ENCODE results near the gene DOCK11. TPM values are rescaled to one million over a fixed set of nuclear protein-coding genes. Genes with fewer than 3 reads are reported as not detected.

The DOCK11 gene
- total RNA-seq, 4 donors from 2014 or later = 61.9 to 139 (median 80.1) TPM

GRCh38 chrX:118682258-118683014, 186.8 kb downstream of the DOCK11 start:
- ATAC-seq = no peak
- H3K27me3 ChIP-seq = no peaks in the 10 kb centered on the region
- no peaks in the 10 kb centered on the region for H3K9me3 ChIP-seq
- H3K36me3 ChIP-seq = peaks cover 0 to 43% of the 10 kb centered on the region in 2 donors
- H3K4me3 ChIP-seq = no peak overlapping the region
- no peak overlapping the region for H3K27ac ChIP-seq
- WGBS, 2 donors (ENCODE audit: low coverage in 1 of 2) = 40% methylated on average over 2 of the region's 2 CpGs
- H3K4me1 ChIP-seq = no peaks in the 10 kb centered on the region
- TF ChIP-seq POLR2AphosphoS5 (IDR thresholded peaks at IDR 0.05) (no peak), POLR2A (IDR thresholded peaks at IDR 0.05) (no peak), EP300 (IDR thresholded peaks at IDR 0.05) (no peak)
- TF ChIP-seq, protein P1, sequence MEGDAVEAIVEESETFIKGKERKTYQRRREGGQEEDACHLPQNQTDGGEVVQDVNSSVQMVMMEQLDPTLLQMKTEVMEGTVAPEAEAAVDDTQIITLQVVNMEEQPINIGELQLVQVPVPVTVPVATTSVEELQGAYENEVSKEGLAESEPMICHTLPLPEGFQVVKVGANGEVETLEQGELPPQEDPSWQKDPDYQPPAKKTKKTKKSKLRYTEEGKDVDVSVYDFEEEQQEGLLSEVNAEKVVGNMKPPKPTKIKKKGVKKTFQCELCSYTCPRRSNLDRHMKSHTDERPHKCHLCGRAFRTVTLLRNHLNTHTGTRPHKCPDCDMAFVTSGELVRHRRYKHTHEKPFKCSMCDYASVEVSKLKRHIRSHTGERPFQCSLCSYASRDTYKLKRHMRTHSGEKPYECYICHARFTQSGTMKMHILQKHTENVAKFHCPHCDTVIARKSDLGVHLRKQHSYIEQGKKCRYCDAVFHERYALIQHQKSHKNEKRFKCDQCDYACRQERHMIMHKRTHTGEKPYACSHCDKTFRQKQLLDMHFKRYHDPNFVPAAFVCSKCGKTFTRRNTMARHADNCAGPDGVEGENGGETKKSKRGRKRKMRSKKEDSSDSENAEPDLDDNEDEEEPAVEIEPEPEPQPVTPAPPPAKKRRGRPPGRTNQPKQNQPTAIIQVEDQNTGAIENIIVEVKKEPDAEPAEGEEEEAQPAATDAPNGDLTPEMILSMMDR (IDR thresholded peaks at IDR 0.05) = no peak

DNA sequence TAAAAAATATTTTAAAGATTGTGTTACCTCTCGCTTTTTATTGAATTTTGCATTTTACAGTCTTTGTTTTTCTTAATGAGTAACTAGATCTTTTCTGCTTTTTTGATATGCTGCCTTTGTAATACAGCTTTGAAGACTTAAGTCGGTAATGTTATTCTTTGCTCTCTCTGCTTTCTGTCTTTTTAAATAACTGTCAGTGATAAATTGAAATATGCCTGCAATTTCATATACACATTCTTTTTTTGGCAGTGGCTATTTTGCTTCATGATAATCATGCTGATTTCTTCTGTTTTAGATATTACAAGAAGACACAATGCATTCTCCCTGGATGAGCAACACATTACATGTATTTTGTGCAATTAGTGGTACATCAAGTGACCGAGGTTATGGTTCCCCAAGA, 189.8 kb downstream of the DOCK11 start:
- TF ChIP-seq, protein P1 (IDR thresholded peaks at IDR 0.05) = no peak
- ATAC-seq = no peak
- 14 to 46% methylated on average over 2 to 3 of the region's 3 CpGs for WGBS, 2 donors (ENCODE audit: low coverage in 1 of 2)
- Histone ChIP-seq H3K27me3 (no peaks in the 10 kb centered on the region), H3K36me3 (peaks cover 0 to 21% of the 10 kb centered on the region in 2 donors), H3K9me3 (no peaks in the 10 kb centered on the region), H3K4me1 (no peaks in the 10 kb centered on the region), H3K27ac (no peak overlapping the region), H3K4me3 (no peak overlapping the region)

- WGBS, 2 donors (ENCODE audit: low coverage in 1 of 2) = 44 to 57% methylated on average over 2 to 3 of the region's 3 CpGs
- Histone ChIP-seq H3K36me3 (no peaks in the 10 kb centered on the region), H3K4me3 (no peak overlapping the region), H3K4me1 (no peaks in the 10 kb centered on the region), H3K9me3 (no peaks in the 10 kb centered on the region), H3K27me3 (no peaks in the 10 kb centered on the region), H3K27ac (no peak overlapping the region)
- no peak for ATAC-seq
- TF ChIP-seq, protein P1 (IDR thresholded peaks at IDR 0.05) = no peak
- no peak for TF ChIP-seq POLR2AphosphoS5 (IDR thresholded peaks at IDR 0.05)
- TF ChIP-seq EP300 (IDR thresholded peaks at IDR 0.05) = no peak
- no peak for TF ChIP-seq POLR2A (IDR thresholded peaks at IDR 0.05)
Observed at GRCh38 chrX:118688935-118689334, 193.3 kb downstream of the DOCK11 start.

- Histone ChIP-seq H3K36me3 (no peaks in the 10 kb centered on the region), H3K27me3 (no peaks in the 10 kb centered on the region), H3K4me1 (no peaks in the 10 kb centered on the region), H3K9me3 (no peaks in the 10 kb centered on the region), H3K27ac (no peak overlapping the region), H3K4me3 (no peak overlapping the region)
- WGBS, 2 donors (ENCODE audit: low coverage in 1 of 2) = 44 to 61% methylated on average over 2 of the region's 2 CpGs
- TF ChIP-seq EP300 (IDR thresholded peaks at IDR 0.05) (no peak), POLR2A (IDR thresholded peaks at IDR 0.05) (no peak), POLR2AphosphoS5 (IDR thresholded peaks at IDR 0.05) (no peak)
- TF ChIP-seq, protein P1 (IDR thresholded peaks at IDR 0.05) = no peak
- no peak for ATAC-seq
Observed at GRCh38 chrX:118693843-118694242, 198.2 kb downstream of the DOCK11 start.

GRCh38 chrX:118694638-118695037, 199.0 kb downstream of the DOCK11 start:
- no peaks in the 10 kb centered on the region for H3K4me1 ChIP-seq
- WGBS, 2 donors (ENCODE audit: low coverage in 1 of 2) = 46 to 55% methylated on average over 2 to 4 of the region's 6 CpGs
- H3K36me3 ChIP-seq = no peaks in the 10 kb centered on the region
- no peaks in the 10 kb centered on the region for H3K9me3 ChIP-seq
- no peak for ATAC-seq
- H3K4me3 ChIP-seq = no peak overlapping the region
- TF ChIP-seq, protein P1 (IDR thresholded peaks at IDR 0.05) = no peak
- no peak for TF ChIP-seq POLR2A (IDR thresholded peaks at IDR 0.05)
- no peak for TF ChIP-seq POLR2AphosphoS5 (IDR thresholded peaks at IDR 0.05)
- no peak for TF ChIP-seq EP300 (IDR thresholded peaks at IDR 0.05)
- no peak overlapping the region for H3K27ac ChIP-seq
- H3K27me3 ChIP-seq = no peaks in the 10 kb centered on the region
